Ovary (tissue), 9 donors: Measurements from ENCODE around the gene PLK5. TPM values are rescaled to one million over a fixed set of nuclear protein-coding genes. Genes with fewer than 3 reads are reported as not detected.

Source experiments
- DNase-seq, 5 donors: peaks; one replicate each; pipeline ENCODE4 v3.0.0-alpha.2; 2019 to 2020
- H3K27ac ChIP-seq, 2 donors: fragments of 200-600 bp; one replicate each; pipeline versions ENCODE4 v1.5.1 to v1.8.0; 2019 to 2022
- H3K27me3 ChIP-seq: fragments of 200-600 bp; one replicate; pipeline ENCODE4 v1.8.0; 2022
- H3K36me3 ChIP-seq: fragments of 200-600 bp; sonication (generic); one replicate; pipeline ENCODE4 v1.5.1; 2019
- H3K4me1 ChIP-seq: one replicate; pipeline ENCODE4 v1.8.1; 2013; ENCODE audit warnings: mild to moderate bottlenecking, moderate library complexity; ENCODE audit not compliant: insufficient read depth
- H3K4me3 ChIP-seq: fragments of 200-600 bp; sonication (generic); one replicate; pipeline ENCODE4 v1.5.1; 2017
- H3K9me3 ChIP-seq, 2 donors: fragments of 200-600 bp in 1 of 2; sonication (generic) in 1 of 2; one replicate each; pipeline versions ENCODE4 v1.5.1 to v1.8.1; 2013 to 2019; ENCODE audit warnings: mild to moderate bottlenecking in 1 of 2, moderate library complexity in 1 of 2
- CTCF ChIP-seq, 3 donors: fragments of 450-650 bp in 2 of 3; fragments of 200-600 bp in 1 of 3; IDR thresholded peaks; one replicate each; pipeline versions ENCODE4 v1.5.1 to v1.8.0; 2016 to 2022; ENCODE audit warnings: antibody characterized with exemption in 3 of 3, mild to moderate bottlenecking in 1 of 3
- EP300 ChIP-seq: sonication (generic); formaldehyde crosslinking; IDR thresholded peaks from one replicate; pipeline ENCODE4 v1.6.1; 2017; ENCODE audit warnings: antibody characterized with exemption
- POLR2A ChIP-seq: fragments of 450-650 bp; IDR thresholded peaks from one replicate; pipeline ENCODE4 v1.6.1; 2017; ENCODE audit warnings: antibody characterized with exemption, mild to moderate bottlenecking, moderate library complexity
- WGBS, 3 donors: extraction: QIAGEN DNeasy Blood & Tissue Kit in 1 of 3; methylation state at CpG; one replicate each; pipeline versions ENCODE4 v1.1.5 to v1.1.7; 2013 to 2017; 5-methylcytosine and 5-hydroxymethylcytosine counted together
- intact Hi-C, 4 donors: fragments of 100-400 bp; cut with DNase I; formaldehyde crosslinking; loops; one replicate each; pipeline versions ENCODE4 v1.11.0 to v1.15.1; 2022 to 2023
- polyA plus RNA-seq, 2 donors: library from polyadenylated mRNA; stranded (reverse); fragments of 200-250 nt in 1 of 2; fragments of 350-450 nt in 1 of 2; fragmentation: Illumina TruSeq in 1 of 2; extraction: RNeasy Lipid Tissue Mini Kit (QIAGEN cat#74804) in 1 of 2; gene quantifications; one replicate each; pipeline ENCODE4 v1.2.3, GENCODE V29; 2013 to 2014
- small RNA-seq: library from RNA; depleted of rRNA; stranded (forward); fragments of <200 nt; gene quantifications from one replicate; pipeline ENCODE3, GENCODE V24; 2016
- total RNA-seq, 7 donors: library from RNA; depleted of rRNA in 2 of 7; stranded (reverse); fragments of >200 nt in 2 of 7; fragmentation: NEBNext Ultra II Directional in 3 of 7; extraction: Animal tissue kit (Norgen Biotek cat#: 25700) in 3 of 7; gene quantifications; one replicate each; pipeline versions ENCODE4 v1.1.0 to v1.2.4, GENCODE V29; 2016 to 2023
- donor health status: DM: no; HTN: no; CAD: no; lungs with moderate emphysema.
- donor health status: DM: no; HTN: no; CAD: no.
- donor health status: Bipolar disorder and iron deficiency.
- donor health status: DM: yes; HTN: yes; CAD: no.
- donor health status: DM: no; HTN: no; CAD: no.
- donor health status: DM: yes; HTN: yes; CAD: no.

Gene PLK5
- total and polyA plus RNA-seq, 9 donors, result 0.11 to 1.1 (median 0.65) TPM; not detected in 5

DNA sequence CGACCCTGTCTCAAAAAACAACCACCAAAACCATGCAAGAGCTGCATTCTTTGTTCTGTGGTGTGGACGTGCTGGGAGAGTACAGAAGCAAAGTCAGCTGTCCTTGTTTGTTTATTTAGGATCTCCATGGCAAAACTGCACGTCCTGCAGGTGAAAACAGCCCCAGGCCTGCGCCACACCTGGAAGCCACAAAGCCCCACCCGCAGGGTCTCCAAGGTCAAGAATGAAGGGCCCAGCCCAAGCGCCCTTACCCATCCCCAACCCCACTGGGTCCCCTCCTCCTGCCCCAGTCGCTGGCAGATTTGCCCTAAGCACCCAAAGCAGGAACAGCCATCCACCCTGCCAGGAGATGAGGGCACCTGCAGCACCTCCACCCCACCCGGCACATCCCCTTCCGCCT is 58.3 kb downstream of the PLK5 start:
- H3K27ac ChIP-seq, result no peak overlapping the region

GRCh38 chr19:1584500-1585242 is 60.8 kb downstream of the PLK5 start:
- Histone ChIP-seq H3K36me3 (no peaks in the 10 kb centered on the region), H3K4me3 (no peak overlapping the region), H3K9me3 (no peaks in the 10 kb centered on the region), H3K27me3 (no peaks in the 10 kb centered on the region), H3K4me1 (no peaks in the 10 kb centered on the region), H3K27ac (no peak overlapping the region)
- 80 to 88% (median 86%) methylated on average over 84 to 87 of the region's 87 CpGs for WGBS, 3 donors
- intact Hi-C loops, result no loop called here
- no peak for DNase-seq
- no peak for TF ChIP-seq CTCF (IDR thresholded peaks at IDR 0.05)
- TF ChIP-seq EP300, result no peak
- TF ChIP-seq POLR2A, result no peak

More for the DNA sequence above, 58.3 kb downstream of the PLK5 start:
- no peak for DNase-seq
- 84 to 90% (median 90%) methylated on average over 9 of the region's 9 CpGs for WGBS, 3 donors
- Histone ChIP-seq H3K4me3 (no peak overlapping the region), H3K9me3 (no peaks in the 10 kb centered on the region), H3K36me3 (no peaks in the 10 kb centered on the region), H3K27me3 (no peaks in the 10 kb centered on the region), H3K4me1 (no peaks in the 10 kb centered on the region)
- intact Hi-C loops, result no loop called here
- TF ChIP-seq POLR2A (no peak), EP300 (no peak), CTCF (IDR thresholded peaks at IDR 0.05) (no peak)

DNA sequence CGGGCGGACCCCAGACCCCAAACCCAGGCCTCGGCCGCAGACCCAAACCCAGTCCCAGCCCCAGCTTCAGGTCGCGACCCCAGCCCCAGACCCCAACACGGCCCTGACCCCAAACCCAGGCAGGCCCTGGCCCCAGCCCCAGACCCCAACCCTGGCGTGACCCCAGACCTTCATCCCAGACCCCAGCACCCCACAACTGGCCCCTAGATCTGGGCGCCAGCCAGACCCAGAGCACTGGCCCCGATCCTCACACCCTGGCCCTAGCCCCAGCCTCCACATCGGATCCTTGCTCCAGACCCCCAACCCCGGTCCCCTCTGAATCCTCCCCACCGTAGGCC is 61.3 kb downstream of the PLK5 start:
- Histone ChIP-seq H3K9me3 (no peaks in the 10 kb centered on the region), H3K27ac (no peak overlapping the region), H3K4me1 (no peaks in the 10 kb centered on the region), H3K36me3 (no peaks in the 10 kb centered on the region), H3K4me3 (no peak overlapping the region), H3K27me3 (no peaks in the 10 kb centered on the region)
- TF ChIP-seq POLR2A (no peak), EP300 (no peak), CTCF (IDR thresholded peaks at IDR 0.05) (no peak)
- WGBS, 3 donors, result 86 to 90% (median 86%) methylated on average over 11 to 13 of the region's 13 CpGs
- no peak for DNase-seq
- intact Hi-C loops, result no loop called here

Small RNA genes lying within 50 kb of the gene (small RNA-seq; reads per million reads assigned to genes)
- not detected for gene AC005943.2
- not detected for gene RN7SL477P

Other genes starting within 250 kb of the PLK5 start
- 10 to 100 TPM; 21.7 to 72.5 (median 26.7) TPM for gene FAM174C, start 248.5 kb upstream of the PLK5 start, total RNA-seq
- 10 to 100 TPM in 1 of 2 donors, under 1 TPM in 1; 0.30 to 35.2 TPM for gene FAM174C, start 248.5 kb upstream of the PLK5 start, polyA plus RNA-seq
- not detected for gene EFNA2, start 238.2 kb upstream of the PLK5 start, total RNA-seq
- gene EFNA2, start 238.2 kb upstream of the PLK5 start, polyA plus RNA-seq, result under 1 TPM in 1 of 2 donors, not detected in 1; 0.11 TPM
- 100 to 1,000 TPM in 1 of 7 donors, 10 to 100 TPM in 6; 65.6 to 112 (median 79.9) TPM for gene NDUFS7, start 140.2 kb upstream of the PLK5 start, total RNA-seq
- 10 to 100 TPM in 1 of 2 donors, under 1 TPM in 1; 0.72 to 96.2 TPM for gene NDUFS7, start 140.2 kb upstream of the PLK5 start, polyA plus RNA-seq
- gene GAMT, start 122.5 kb upstream of the PLK5 start, total RNA-seq, result 10 to 100 TPM in 6 of 7 donors, 1 to 10 TPM in 1; 8.3 to 34.1 (median 20.1) TPM
- 10 to 100 TPM in 1 of 2 donors, 1 to 10 TPM in 1; 8.0 to 13.8 TPM for gene GAMT, start 122.5 kb upstream of the PLK5 start, polyA plus RNA-seq
- 100 to 1,000 TPM in 1 of 7 donors, 10 to 100 TPM in 6; 35.4 to 113 (median 79.5) TPM for gene DAZAP1, start 116.5 kb upstream of the PLK5 start, total RNA-seq
- 10 to 100 TPM; 29.6 to 58.5 TPM for gene DAZAP1, start 116.5 kb upstream of the PLK5 start, polyA plus RNA-seq
- 1,000 to 10,000 TPM; 1,643 to 7,253 (median 2,328) TPM for gene RPS15, start 85.7 kb upstream of the PLK5 start, total RNA-seq
- gene RPS15, start 85.7 kb upstream of the PLK5 start, polyA plus RNA-seq, result 1,000 to 10,000 TPM in 1 of 2 donors, 100 to 1,000 TPM in 1; 174 to 5,234 TPM
- gene APC2, start 74.0 kb upstream of the PLK5 start, total RNA-seq, result under 1 TPM; under 0.01 to 0.28 (median 0.12) TPM
- gene APC2, start 74.0 kb upstream of the PLK5 start, polyA plus RNA-seq, result under 1 TPM in 1 of 2 donors, not detected in 1; 0.02 TPM
- gene C19orf25, start 44.9 kb upstream of the PLK5 start, total RNA-seq, result 10 to 100 TPM; 15.3 to 25.8 (median 22.2) TPM
- gene C19orf25, start 44.9 kb upstream of the PLK5 start, polyA plus RNA-seq, result 10 to 100 TPM in 1 of 2 donors, 1 to 10 TPM in 1; 1.1 to 26.3 TPM
- 1 to 10 TPM in 6 of 7 donors, under 1 TPM in 1; 0.83 to 9.4 (median 1.9) TPM for gene PCSK4, start 33.7 kb upstream of the PLK5 start, total RNA-seq
- gene PCSK4, start 33.7 kb upstream of the PLK5 start, polyA plus RNA-seq, result 1 to 10 TPM in 1 of 2 donors, not detected in 1; 2.9 TPM
- gene REEP6, start 32.9 kb upstream of the PLK5 start, total RNA-seq, result 10 to 100 TPM in 2 of 7 donors, 1 to 10 TPM in 5; 2.9 to 13.0 (median 7.2) TPM
- 1 to 10 TPM; 9.2 to 9.7 TPM for gene REEP6, start 32.9 kb upstream of the PLK5 start, polyA plus RNA-seq
- 1 to 10 TPM in 4 of 7 donors, under 1 TPM in 2, not detected in 1; 0.42 to 7.5 (median 2.0) TPM for gene ADAMTSL5, start 11.1 kb upstream of the PLK5 start, total RNA-seq
- gene ADAMTSL5, start 11.1 kb upstream of the PLK5 start, polyA plus RNA-seq, result 1 to 10 TPM in 1 of 2 donors, under 1 TPM in 1; 0.19 to 4.9 TPM
- gene MEX3D, start 44.2 kb downstream of the PLK5 start, total RNA-seq, result 10 to 100 TPM; 20.9 to 54.4 (median 35.3) TPM
- gene MEX3D, start 44.2 kb downstream of the PLK5 start, polyA plus RNA-seq, result 10 to 100 TPM in 1 of 2 donors, 1 to 10 TPM in 1; 7.3 to 17.6 TPM
- 10 to 100 TPM; 53.3 to 94.7 (median 74.4) TPM for gene MBD3, start 68.8 kb downstream of the PLK5 start, total RNA-seq
- 10 to 100 TPM in 1 of 2 donors, 1 to 10 TPM in 1; 2.1 to 74.3 TPM for gene MBD3, start 68.8 kb downstream of the PLK5 start, polyA plus RNA-seq
- gene UQCR11, start 81.4 kb downstream of the PLK5 start, total RNA-seq, result 100 to 1,000 TPM in 3 of 7 donors, 10 to 100 TPM in 4; 39.5 to 132 (median 98.2) TPM
- gene UQCR11, start 81.4 kb downstream of the PLK5 start, polyA plus RNA-seq, result 10 to 100 TPM; 66.9 to 87.9 TPM
- gene TCF3, start 128.5 kb downstream of the PLK5 start, total RNA-seq, result 10 to 100 TPM; 28.0 to 85.3 (median 76.6) TPM
- 10 to 100 TPM; 17.0 to 56.9 TPM for gene TCF3, start 128.5 kb downstream of the PLK5 start, polyA plus RNA-seq
- gene ONECUT3, start 229.4 kb downstream of the PLK5 start, total RNA-seq, result under 1 TPM in 1 of 7 donors, not detected in 6; 0.05 TPM
- not detected for gene ONECUT3, start 229.4 kb downstream of the PLK5 start, polyA plus RNA-seq